ENCODE measurements around the gene TAX1BP1. TPM values are rescaled to one million over a fixed set of nuclear protein-coding genes. Genes with fewer than 3 reads are reported as not detected.

The TAX1BP1 gene
- total and polyA plus RNA-seq, 2 donors (not counting 3 experiments of a cell fraction or from before 2014, with no cell fraction given), result 77.7 to 93.2 TPM

GRCh38 chr7:27808626-27809025, 68.7 kb downstream of the TAX1BP1 start:
- dilution Hi-C loops (cut with MboI; ENCODE audit: extremely low pct_ligation_motif_present, low sequenced_read_pairs), result no loop called here
- ChIA-PET POLR2A (no interaction called here), CTCF (interaction anchor here (1.4 kb wide), 1 partner anchor 24 kb away, joined by 3 read pairs; no protein-coding TSS in a partner anchor)
- no peaks in the 10 kb centered on the region for H4K20me1 ChIP-seq (replicated peaks; ENCODE audit: control insufficient read depth, extremely low read depth, insufficient read depth, low read length)
- H3K9me1 ChIP-seq (replicated peaks; ENCODE audit: control insufficient read depth, extremely low read depth, insufficient read depth, low read length), result no peaks in the 10 kb centered on the region
- no peak for FAIRE-seq
- H3K27ac ChIP-seq (ENCODE audit: insufficient read depth, low read depth, low read length), result no peak overlapping the region
- H3K4me1 ChIP-seq (ENCODE audit: control insufficient read depth, extremely low read depth, insufficient read depth, low read length), result no peaks in the 10 kb centered on the region
- TF ChIP-seq MAX (IDR thresholded peaks at IDR 0.05; ENCODE audit: insufficient read depth, insufficient read length) (no peak), EZH2 (IDR thresholded peaks at IDR 0.05; ENCODE audit: borderline replicate concordance, low read depth, low read length, severe bottlenecking) (no peak), POLR2AphosphoS5 (IDR thresholded peaks at IDR 0.05; ENCODE audit: insufficient read depth, low read depth, low read length) (no peak), JUN (IDR thresholded peaks at IDR 0.05; ENCODE audit: borderline replicate concordance, insufficient read depth, insufficient read length, low read depth) (no peak), POLR2A (IDR thresholded peaks at IDR 0.05; ENCODE audit: low read depth, low read length) (no peak), MYC (IDR thresholded peaks at IDR 0.05; ENCODE audit: low read depth, low read length) (no peak), CTCF (IDR thresholded peaks at IDR 0.05; ENCODE audit: extremely low read depth in 1 of 2, insufficient read depth in 1 of 2, low read depth in 1 of 2, low read length in 2 of 2) (no peak)
- no peak overlapping the region for H3K9ac ChIP-seq (replicated peaks; ENCODE audit: extremely low read depth, insufficient read depth, low read length)
- H3K9me3 ChIP-seq (replicated peaks; ENCODE audit: control insufficient read depth, insufficient read depth, low read length), result no peaks in the 10 kb centered on the region
- BruUV-seq (replicated peaks), result no TSS peak
- no peak for DNase-seq (ENCODE audit: low read depth, low spot score)
- no peaks in the 10 kb centered on the region for H3K79me2 ChIP-seq (ENCODE audit: control insufficient read depth, insufficient read depth, low read length)
- H3K4me2 ChIP-seq (ENCODE audit: insufficient read depth, low read length), result no peak overlapping the region
- no peak overlapping the region for H3K4me3 ChIP-seq (replicated peaks in 1 of 3; ENCODE audit: insufficient read depth in 1 of 3, low read depth in 1 of 3, low read length in 3 of 3)
- no peak overlapping the region for H2AFZ ChIP-seq (ENCODE audit: low read depth, low read length)
- H3K36me3 ChIP-seq (ENCODE audit: control insufficient read depth in 2 of 2, extremely low read depth in 1 of 2, insufficient read depth in 2 of 2, low read length in 2 of 2), result no peaks in the 10 kb centered on the region
- H3K27me3 ChIP-seq (ENCODE audit: control insufficient read depth in 2 of 2, insufficient read depth in 2 of 2, low read length in 2 of 2), result no peaks in the 10 kb centered on the region
- intact Hi-C loops (cut with micrococcal nuclease), result no loop called here

All from endothelial cell of umbilical vein (primary cell).